ENCODE results near the gene PDE8B. TPM values are rescaled to one million over a fixed set of nuclear protein-coding genes. Genes with fewer than 3 reads are reported as not detected.

The PDE8B gene
- total RNA-seq, 1 donor from 2014 or later, result 0.18 TPM

DNA sequence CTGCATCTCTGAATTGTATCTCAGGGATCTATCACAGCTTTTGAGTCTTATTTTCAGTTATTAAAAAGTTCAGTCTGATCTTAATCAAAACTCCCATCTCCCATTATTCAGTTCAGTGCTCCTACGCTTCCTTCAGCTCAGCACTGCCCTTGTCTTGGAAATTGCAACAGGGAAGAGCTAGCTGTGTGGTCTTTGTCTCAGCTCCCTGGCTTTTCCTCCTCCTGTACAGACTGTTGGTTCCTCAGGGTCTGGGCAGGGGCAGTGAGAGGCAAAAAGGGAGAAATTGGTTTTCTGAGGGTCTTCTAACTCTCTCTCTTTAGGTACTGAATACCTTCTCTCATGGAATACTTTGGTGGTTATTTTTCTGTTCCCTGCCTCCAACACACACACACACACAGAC is 48.2 kb downstream of the PDE8B start:
- no peak for DNase-seq (ENCODE audit: low read depth)

DNA sequence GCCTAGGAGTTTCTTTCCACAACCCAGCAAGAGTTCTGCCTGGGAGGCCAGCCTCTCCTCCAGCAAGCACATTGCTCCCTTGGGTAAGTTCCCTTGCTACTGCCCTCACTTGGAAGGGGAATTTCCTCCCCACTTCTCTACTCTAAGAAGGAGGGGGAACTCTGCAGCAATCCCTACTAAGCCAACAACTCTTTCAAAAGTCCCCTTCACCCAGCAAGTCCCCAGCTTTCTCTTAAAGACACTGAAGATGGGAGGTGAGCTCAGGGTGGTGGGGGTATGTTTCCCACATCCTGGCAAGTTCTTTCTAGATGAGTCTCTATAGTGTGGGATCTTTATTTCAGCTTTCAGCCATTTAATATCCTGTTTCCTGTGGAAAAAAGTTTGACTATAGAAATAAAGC is 49.0 kb downstream of the PDE8B start:
- Mint-ChIP-seq H3K27me3 (ENCODE audit: low read depth, unreplicated experiment) (peaks cover 14% of the 10 kb centered on the region), H3K36me3 (ENCODE audit: low read depth, unreplicated experiment) (no peaks in the 10 kb centered on the region), H3K9me3 (ENCODE audit: unreplicated experiment) (no peaks in the 10 kb centered on the region), H3K4me3 (ENCODE audit: unreplicated experiment) (no peak overlapping the region), H3K27ac (ENCODE audit: unreplicated experiment) (no peak overlapping the region), H3K4me1 (ENCODE audit: low read depth, unreplicated experiment) (no peaks in the 10 kb centered on the region)
- no peaks in the 10 kb centered on the region for H3K4me1 ChIP-seq (ENCODE audit: insufficient read depth, low read length)
- H3K36me3 ChIP-seq (ENCODE audit: insufficient read depth, low read length), result no peaks in the 10 kb centered on the region
- H3K27me3 ChIP-seq (ENCODE audit: insufficient read depth, low read length), result peaks cover 7% of the 10 kb centered on the region
- no peak overlapping the region for H3K9ac ChIP-seq (ENCODE audit: low read length)
- H2AFZ ChIP-seq (ENCODE audit: low read depth, low read length), result no peak overlapping the region
- H3K27ac ChIP-seq (ENCODE audit: low read depth, low read length), result no peak overlapping the region
- no peak overlapping the region for H3K4me2 ChIP-seq (ENCODE audit: low read length)
- H3K9me3 ChIP-seq (ENCODE audit: insufficient read depth, low read depth, low read length), result no peaks in the 10 kb centered on the region
- H4K20me1 ChIP-seq (ENCODE audit: insufficient read depth, low read length), result no peaks in the 10 kb centered on the region
- no peak for TF ChIP-seq EZH2 (IDR thresholded peaks at IDR 0.05; ENCODE audit: insufficient read depth, low read length)
- TF ChIP-seq, protein P1, sequence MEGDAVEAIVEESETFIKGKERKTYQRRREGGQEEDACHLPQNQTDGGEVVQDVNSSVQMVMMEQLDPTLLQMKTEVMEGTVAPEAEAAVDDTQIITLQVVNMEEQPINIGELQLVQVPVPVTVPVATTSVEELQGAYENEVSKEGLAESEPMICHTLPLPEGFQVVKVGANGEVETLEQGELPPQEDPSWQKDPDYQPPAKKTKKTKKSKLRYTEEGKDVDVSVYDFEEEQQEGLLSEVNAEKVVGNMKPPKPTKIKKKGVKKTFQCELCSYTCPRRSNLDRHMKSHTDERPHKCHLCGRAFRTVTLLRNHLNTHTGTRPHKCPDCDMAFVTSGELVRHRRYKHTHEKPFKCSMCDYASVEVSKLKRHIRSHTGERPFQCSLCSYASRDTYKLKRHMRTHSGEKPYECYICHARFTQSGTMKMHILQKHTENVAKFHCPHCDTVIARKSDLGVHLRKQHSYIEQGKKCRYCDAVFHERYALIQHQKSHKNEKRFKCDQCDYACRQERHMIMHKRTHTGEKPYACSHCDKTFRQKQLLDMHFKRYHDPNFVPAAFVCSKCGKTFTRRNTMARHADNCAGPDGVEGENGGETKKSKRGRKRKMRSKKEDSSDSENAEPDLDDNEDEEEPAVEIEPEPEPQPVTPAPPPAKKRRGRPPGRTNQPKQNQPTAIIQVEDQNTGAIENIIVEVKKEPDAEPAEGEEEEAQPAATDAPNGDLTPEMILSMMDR (IDR thresholded peaks at IDR 0.05; ENCODE audit: insufficient read depth, low read depth, low read length), result no peak
- FAIRE-seq (no peak), DNase-seq (ENCODE audit: low read depth) (no peak)
- no peaks in the 10 kb centered on the region for H3K79me2 ChIP-seq (ENCODE audit: insufficient read depth, low read length)
- H3K4me3 ChIP-seq (ENCODE audit: insufficient read depth, low read depth, low read length), result no peak overlapping the region

More for the DNA sequence above, 48.2 kb downstream of the PDE8B start:
- Histone ChIP-seq H3K36me3 (ENCODE audit: insufficient read depth, low read length) (no peaks in the 10 kb centered on the region), H4K20me1 (ENCODE audit: insufficient read depth, low read length) (no peaks in the 10 kb centered on the region), H3K9me3 (ENCODE audit: insufficient read depth, low read depth, low read length) (no peaks in the 10 kb centered on the region), H3K4me3 (ENCODE audit: insufficient read depth, low read depth, low read length) (no peak overlapping the region), H3K79me2 (ENCODE audit: insufficient read depth, low read length) (no peaks in the 10 kb centered on the region), H2AFZ (ENCODE audit: low read depth, low read length) (no peak overlapping the region), H3K4me1 (ENCODE audit: insufficient read depth, low read length) (no peaks in the 10 kb centered on the region), H3K9ac (ENCODE audit: low read length) (no peak overlapping the region), H3K4me2 (ENCODE audit: low read length) (no peak overlapping the region), H3K27me3 (ENCODE audit: insufficient read depth, low read length) (peaks cover 7% of the 10 kb centered on the region), H3K27ac (ENCODE audit: low read depth, low read length) (no peak overlapping the region)
- Mint-ChIP-seq H3K9me3 (ENCODE audit: unreplicated experiment) (no peaks in the 10 kb centered on the region), H3K27me3 (ENCODE audit: low read depth, unreplicated experiment) (peaks cover 16% of the 10 kb centered on the region), H3K4me3 (ENCODE audit: unreplicated experiment) (no peak overlapping the region), H3K4me1 (ENCODE audit: low read depth, unreplicated experiment) (no peaks in the 10 kb centered on the region), H3K27ac (ENCODE audit: unreplicated experiment) (no peak overlapping the region), H3K36me3 (ENCODE audit: low read depth, unreplicated experiment) (no peaks in the 10 kb centered on the region)
- FAIRE-seq, result no peak
- TF ChIP-seq, protein P1 (IDR thresholded peaks at IDR 0.05; ENCODE audit: insufficient read depth, low read depth, low read length), result no peak

DNA sequence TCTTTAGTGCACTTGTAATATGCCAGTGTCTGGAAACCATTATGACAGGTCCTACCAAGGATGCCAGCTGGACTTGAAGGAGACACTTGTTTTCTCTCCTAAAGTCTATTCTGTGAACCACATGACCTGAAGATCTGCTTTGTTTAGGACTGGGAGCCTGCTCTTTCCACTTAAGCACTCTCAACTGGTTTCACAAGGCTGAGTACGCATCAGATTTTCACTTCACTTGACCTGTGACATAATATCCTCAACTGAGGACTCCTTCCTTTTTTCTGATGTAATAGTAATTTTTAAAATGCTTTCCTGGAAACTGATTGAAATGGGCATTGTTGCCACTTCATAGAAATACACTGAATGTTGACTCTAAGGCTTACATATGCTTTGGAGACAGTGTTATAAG is 52.2 kb downstream of the PDE8B start:
- Mint-ChIP-seq H3K27ac (ENCODE audit: unreplicated experiment) (no peak overlapping the region), H3K36me3 (ENCODE audit: low read depth, unreplicated experiment) (no peaks in the 10 kb centered on the region), H3K4me3 (ENCODE audit: unreplicated experiment) (no peak overlapping the region), H3K9me3 (ENCODE audit: unreplicated experiment) (no peaks in the 10 kb centered on the region), H3K4me1 (ENCODE audit: low read depth, unreplicated experiment) (peaks cover 11% of the 10 kb centered on the region), H3K27me3 (ENCODE audit: low read depth, unreplicated experiment) (peaks cover 5% of the 10 kb centered on the region)
- Histone ChIP-seq H3K9ac (ENCODE audit: low read length) (no peak overlapping the region), H3K27me3 (ENCODE audit: insufficient read depth, low read length) (peaks cover 3% of the 10 kb centered on the region), H3K36me3 (ENCODE audit: insufficient read depth, low read length) (no peaks in the 10 kb centered on the region), H3K4me3 (ENCODE audit: insufficient read depth, low read depth, low read length) (no peak overlapping the region), H3K4me1 (ENCODE audit: insufficient read depth, low read length) (peaks cover 5% of the 10 kb centered on the region), H3K27ac (ENCODE audit: low read depth, low read length) (no peak overlapping the region), H2AFZ (ENCODE audit: low read depth, low read length) (no peak overlapping the region), H4K20me1 (ENCODE audit: insufficient read depth, low read length) (no peaks in the 10 kb centered on the region), H3K4me2 (ENCODE audit: low read length) (no peak overlapping the region), H3K9me3 (ENCODE audit: insufficient read depth, low read depth, low read length) (no peaks in the 10 kb centered on the region), H3K79me2 (ENCODE audit: insufficient read depth, low read length) (no peaks in the 10 kb centered on the region)
- no peak for FAIRE-seq
- no peak for TF ChIP-seq EZH2 (IDR thresholded peaks at IDR 0.05; ENCODE audit: insufficient read depth, low read length)
- TF ChIP-seq, protein P1 (IDR thresholded peaks at IDR 0.05; ENCODE audit: insufficient read depth, low read depth, low read length), result no peak
- no peak for DNase-seq (ENCODE audit: low read depth)
